H9 (cell line): ENCODE results near the gene PRKAG2. TPM values are rescaled to one million over a fixed set of nuclear protein-coding genes. Genes with fewer than 3 reads are reported as not detected.

Experiments
- DNase-seq: peaks from one replicate; pipeline ENCODE4 v3.0.0-alpha.2; 2017
- H2AFZ ChIP-seq: one replicate; pipeline ENCODE4 v1.6.1; 2013; ENCODE audit warnings: mild to moderate bottlenecking, low read length, control low read depth, moderate library complexity
- H2AK5ac ChIP-seq: 2 replicates; pipeline ENCODE4 v1.6.1; 2013; ENCODE audit warnings: low read length, control low read depth, mixed read lengths; ENCODE audit not compliant: insufficient read length
- H2BK120ac ChIP-seq: one replicate; pipeline ENCODE4 v1.6.1; 2013; ENCODE audit warnings: low read depth, mild to moderate bottlenecking, low read length, control low read depth, inconsistent platforms; ENCODE audit not compliant: poor library complexity, severe bottlenecking
- H2BK12ac ChIP-seq: 2 replicates; pipeline ENCODE4 v1.6.1; 2013; ENCODE audit warnings: low read length, control low read depth, mixed read lengths, low read depth; ENCODE audit not compliant: insufficient read length
- H2BK15ac ChIP-seq: 2 replicates; pipeline ENCODE4 v1.6.1; 2013; ENCODE audit warnings: low read depth, low read length, control low read depth
- H2BK20ac ChIP-seq: one replicate; pipeline ENCODE4 v1.6.1; 2013; ENCODE audit warnings: low read depth, mild to moderate bottlenecking, low read length, control low read depth, inconsistent platforms; ENCODE audit not compliant: poor library complexity, severe bottlenecking
- H2BK5ac ChIP-seq: 2 replicates; pipeline ENCODE4 v1.6.1; 2013; ENCODE audit warnings: low read length, control low read depth, mixed read lengths; ENCODE audit not compliant: insufficient read length
- H3K14ac ChIP-seq: 2 replicates; pipeline ENCODE4 v1.6.1; 2013; ENCODE audit warnings: low read length, control low read depth; ENCODE audit not compliant: insufficient read depth
- H3K18ac ChIP-seq: 2 replicates; pipeline ENCODE4 v1.6.1; 2013; ENCODE audit warnings: low read depth, mild to moderate bottlenecking, mixed read lengths, low read length, control low read depth; ENCODE audit not compliant: insufficient read length
- H3K23ac ChIP-seq: 2 replicates; pipeline ENCODE4 v1.6.1; 2013; ENCODE audit warnings: low read length, control low read depth, mixed read lengths, low read depth; ENCODE audit not compliant: insufficient read length
- H3K23me2 ChIP-seq: 2 replicates; pipeline ENCODE4 v1.6.1; 2013; ENCODE audit warnings: low read depth, mild to moderate bottlenecking, mixed read lengths, low read length, control low read depth; ENCODE audit not compliant: insufficient read length, poor library complexity, severe bottlenecking
- H3K27ac ChIP-seq: 2 replicates; pipeline ENCODE4 v1.5.1; 2013; ENCODE audit warnings: low read length, control low read depth, mixed read lengths, low read depth; ENCODE audit not compliant: insufficient read length
- H3K27me3 ChIP-seq: 2 replicates; pipeline ENCODE4 v1.6.1; 2013; ENCODE audit warnings: low read length, control low read depth, inconsistent platforms; ENCODE audit not compliant: insufficient read depth
- H3K4ac ChIP-seq: 2 replicates; pipeline ENCODE4 v1.6.1; 2013; ENCODE audit warnings: low read depth, mild to moderate bottlenecking, control low read depth, inconsistent platforms, low read length, moderate library complexity
- H3K4me1 ChIP-seq: 2 replicates; pipeline ENCODE4 v1.6.1; 2013; ENCODE audit warnings: low read length, control low read depth, inconsistent platforms; ENCODE audit not compliant: insufficient read depth
- H3K4me2 ChIP-seq: 2 replicates; pipeline ENCODE4 v1.6.1; 2013; ENCODE audit warnings: low read length, control low read depth, mixed read lengths; ENCODE audit not compliant: insufficient read length, insufficient read depth
- H3K56ac ChIP-seq: 2 replicates; pipeline ENCODE4 v1.6.1; 2013; ENCODE audit warnings: low read depth, mild to moderate bottlenecking, mixed read lengths, low read length, control low read depth; ENCODE audit not compliant: insufficient read length
- H3K79me1 ChIP-seq: 2 replicates; pipeline ENCODE4 v1.6.1; 2013; ENCODE audit warnings: low read depth, mild to moderate bottlenecking, moderate library complexity, low read length, control low read depth, inconsistent platforms; ENCODE audit not compliant: insufficient read depth, poor library complexity, severe bottlenecking
- H3K79me2 ChIP-seq: 2 replicates; pipeline ENCODE4 v1.6.1; 2013; ENCODE audit warnings: low read length, control low read depth, inconsistent platforms; ENCODE audit not compliant: insufficient read depth
- H3K9ac ChIP-seq: 2 replicates; pipeline ENCODE4 v1.6.1; 2013; ENCODE audit warnings: low read length, control low read depth, mixed read lengths; ENCODE audit not compliant: insufficient read length; ENCODE audit errors: extremely low read depth
- H3K9me3 ChIP-seq: one replicate; pipeline ENCODE4 v1.6.1; 2013; ENCODE audit warnings: low read depth, low read length, inconsistent platforms; ENCODE audit not compliant: control insufficient read depth
- H3T11ph ChIP-seq: one replicate; pipeline ENCODE4 v1.6.1; 2013; ENCODE audit warnings: mild to moderate bottlenecking, low read length, control low read depth, inconsistent platforms
- H4K20me1 ChIP-seq: one replicate; pipeline ENCODE4 v1.6.1; 2013; ENCODE audit not compliant: control insufficient read depth, insufficient read length, insufficient read depth
- H4K5ac ChIP-seq: 2 replicates; pipeline ENCODE4 v1.6.1; 2013; ENCODE audit warnings: low read depth, mild to moderate bottlenecking, mixed read lengths, low read length, control low read depth; ENCODE audit not compliant: insufficient read length
- H4K8ac ChIP-seq: replicated peaks from 2 replicates; pipeline ENCODE4 v1.6.1; 2013; ENCODE audit warnings: low read length, control low read depth, mixed read lengths, low read depth; ENCODE audit not compliant: insufficient read length
- H4K91ac ChIP-seq: 2 replicates; pipeline ENCODE4 v1.6.1; 2013; ENCODE audit warnings: low read depth, mild to moderate bottlenecking, moderate library complexity, mixed read lengths, low read length, control low read depth; ENCODE audit not compliant: insufficient read length
- H3K27ac Mint-ChIP-seq, 3 experiments: 2 replicates in 2 of 3; 3 replicates in 1 of 3; pipeline ENCODE4 v1.8.0; 2020 to 2021; ENCODE audit warnings: mixed read lengths in 3 of 3, mild to moderate bottlenecking in 1 of 3, moderate library complexity in 1 of 3
- H3K27me3 Mint-ChIP-seq: 2 replicates; pipeline ENCODE4 v1.8.0; 2021; ENCODE audit warnings: low read depth, mild to moderate bottlenecking, moderate library complexity, mixed read lengths
- H3K36me3 Mint-ChIP-seq, 3 experiments: 2 replicates in 2 of 3; 3 replicates in 1 of 3; pipeline ENCODE4 v1.8.0; 2020 to 2021; ENCODE audit warnings: low read depth in 3 of 3, mixed read lengths in 3 of 3; ENCODE audit not compliant: insufficient read depth in 1 of 3
- H3K4me1 Mint-ChIP-seq, 2 experiments: 2 replicates each; pipeline ENCODE4 v1.8.0; 2020; ENCODE audit warnings: mixed read lengths in 2 of 2
- H3K4me3 Mint-ChIP-seq, 2 experiments: 2 replicates in 1 of 2; 3 replicates in 1 of 2; pipeline ENCODE4 v1.8.0; 2020 to 2021; ENCODE audit warnings: mild to moderate bottlenecking in 2 of 2, mixed read lengths in 2 of 2, moderate library complexity in 1 of 2
- H3K9me3 Mint-ChIP-seq, 2 experiments: 2 replicates in 1 of 2; 3 replicates in 1 of 2; pipeline ENCODE4 v1.8.0; 2020; ENCODE audit warnings: mild to moderate bottlenecking in 2 of 2, mixed read lengths in 2 of 2, moderate library complexity in 1 of 2
- CTCF ChIP-seq: fragments of 200-600 bp; sonication (generic); conservative IDR thresholded peaks from 3 replicates; pipeline ENCODE4 v1.8.0; 2021; ENCODE audit warnings: antibody characterized with exemption, mild to moderate bottlenecking
- WGBS: extraction: QIAGEN DNeasy Blood & Tissue Kit; methylation state at CpG from one replicate; pipeline ENCODE4 v1.1.7; 2013; ENCODE audit warnings: missing lambda C conversion rate, low lambda C conversion rate, mixed read lengths; ENCODE audit not compliant: insufficient read length; ENCODE audit errors: extremely low coverage; 5-methylcytosine and 5-hydroxymethylcytosine counted together
- total RNA-seq: library from RNA; stranded (reverse); gene quantifications from 2 replicates; pipeline ENCODE4 v1.2.1, GENCODE V29; 2021

The PRKAG2 gene
- total RNA-seq, 1 experiment from 2014 or later = 11.8 TPM

- H3K9ac ChIP-seq = no peak overlapping the region
- no peak overlapping the region for H3K4me2 ChIP-seq
- H3K14ac ChIP-seq = no peak overlapping the region
- no peak overlapping the region for H3K56ac ChIP-seq
- no peak overlapping the region for H3K27ac Mint-ChIP-seq
- no peak overlapping the region for H3K4ac ChIP-seq
- no peaks in the 10 kb centered on the region for H3K79me1 ChIP-seq
- H2AK5ac ChIP-seq = no peak overlapping the region
- H3K23me2 ChIP-seq = no peaks in the 10 kb centered on the region
- no peak overlapping the region for H3K23ac ChIP-seq
- no peaks in the 10 kb centered on the region for H3K9me3 ChIP-seq
- H2BK5ac ChIP-seq = no peak overlapping the region
- no peaks in the 10 kb centered on the region for H3K9me3 Mint-ChIP-seq
- peaks cover 15 to 18% of the 10 kb centered on the region in 2 experiments for H3K4me1 Mint-ChIP-seq
- H2BK15ac ChIP-seq = no peak overlapping the region
- TF ChIP-seq CTCF = no peak
- no peaks in the 10 kb centered on the region for H3K79me2 ChIP-seq
- H4K5ac ChIP-seq = no peak overlapping the region
- H3T11ph ChIP-seq = no peak overlapping the region
- peaks cover 9% of the 10 kb centered on the region for H3K27me3 Mint-ChIP-seq
- no peaks in the 10 kb centered on the region for H4K20me1 ChIP-seq
- no peaks in the 10 kb centered on the region; the same call in 1 of the 2 replicates for H3K27me3 ChIP-seq
- DNase-seq = no peak
- no peak overlapping the region for H2BK20ac ChIP-seq
- no peak overlapping the region for H2BK120ac ChIP-seq
- no peaks in the 10 kb centered on the region; the same call in 1 of the 2 replicates for H3K4me1 ChIP-seq
- H4K91ac ChIP-seq = no peak overlapping the region
- no peak overlapping the region for H2AFZ ChIP-seq
- H2BK12ac ChIP-seq = no peak overlapping the region
- no peak overlapping the region for H3K4me3 Mint-ChIP-seq
- H3K36me3 Mint-ChIP-seq = no peaks in the 10 kb centered on the region
- no peak overlapping the region for H3K18ac ChIP-seq
- H4K8ac ChIP-seq = no peak overlapping the region
- no peak overlapping the region for H3K27ac ChIP-seq
- no CpG with 5 or more reads among the region's 18 CpGs for WGBS
Measured at GRCh38 chr7:151840088-151840910, 36.6 kb downstream of the PRKAG2 start.
